CD4-positive, alpha-beta T cell treated with Interleukin-2 at 100 ng/mL for 4 hours (primary cell): ENCODE measurements around the gene RGS7.
"Not testable (repeated sequence)": the region's sequence is repeated elsewhere in the genome, so short reads cannot be mapped to it uniquely, and the experiment has no call there.

Experiments used
- DNase-seq: peaks from one replicate; pipeline ENCODE4 v3.0.0-alpha.2; 2020; ENCODE audit warnings: low spot score

RGS7 gene

DNA sequence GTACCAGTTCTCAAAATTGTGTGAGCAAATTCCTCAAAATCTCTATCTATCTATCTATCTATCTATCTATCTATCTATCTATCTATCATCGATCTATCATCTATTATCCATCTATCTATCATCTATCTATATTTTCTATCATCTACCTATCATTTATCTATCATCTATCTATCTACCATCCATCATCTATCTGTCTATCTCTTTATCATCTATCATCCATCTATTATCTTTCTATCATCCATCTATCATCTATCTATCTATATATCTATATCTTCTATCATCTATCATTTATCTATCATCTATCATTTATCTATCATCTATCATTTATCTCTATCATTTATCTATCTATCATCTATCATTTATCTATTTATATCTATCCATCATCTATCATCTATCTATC is 380.3 kb downstream of the RGS7 start:
- DNase-seq = no peak

DNA sequence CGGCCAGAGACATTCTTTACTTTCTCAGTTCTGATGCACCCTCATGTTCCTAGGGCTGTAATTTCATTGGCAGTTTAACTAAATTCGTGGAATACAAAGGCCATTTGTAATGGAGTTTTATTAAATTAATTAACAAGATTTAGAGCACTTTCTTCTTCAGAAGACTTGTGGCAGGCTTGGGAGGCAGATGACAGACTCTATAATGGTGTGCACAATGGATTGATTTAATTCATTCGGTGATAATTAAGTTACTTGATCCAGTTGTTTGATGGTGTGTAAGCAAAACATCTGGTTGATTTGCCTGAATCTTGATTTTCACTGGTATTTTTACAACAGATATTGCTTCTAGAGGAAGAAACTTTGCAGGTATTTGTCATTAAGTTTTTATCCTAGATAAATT is 383.1 kb downstream of the RGS7 start:
- DNase-seq = no peak

DNA sequence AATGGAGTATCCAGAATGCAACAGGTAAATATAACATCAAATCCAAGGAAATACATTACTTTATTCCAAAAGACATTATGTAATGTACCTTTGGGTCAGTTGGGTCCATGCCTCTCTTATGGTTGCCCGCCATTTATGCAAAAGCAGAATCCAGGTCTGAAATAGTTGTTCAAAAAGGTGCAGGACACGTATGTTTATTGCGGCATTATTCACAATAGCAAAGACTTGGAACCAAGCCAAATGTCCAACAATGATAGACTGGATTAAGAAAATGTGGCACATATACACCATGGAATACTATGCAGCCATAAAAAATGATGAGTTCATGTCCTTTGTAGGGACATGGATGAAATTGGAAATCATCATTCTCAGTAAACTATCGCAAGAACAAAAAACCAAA is 384.9 kb downstream of the RGS7 start:
- DNase-seq = not testable (repeated sequence)

DNA sequence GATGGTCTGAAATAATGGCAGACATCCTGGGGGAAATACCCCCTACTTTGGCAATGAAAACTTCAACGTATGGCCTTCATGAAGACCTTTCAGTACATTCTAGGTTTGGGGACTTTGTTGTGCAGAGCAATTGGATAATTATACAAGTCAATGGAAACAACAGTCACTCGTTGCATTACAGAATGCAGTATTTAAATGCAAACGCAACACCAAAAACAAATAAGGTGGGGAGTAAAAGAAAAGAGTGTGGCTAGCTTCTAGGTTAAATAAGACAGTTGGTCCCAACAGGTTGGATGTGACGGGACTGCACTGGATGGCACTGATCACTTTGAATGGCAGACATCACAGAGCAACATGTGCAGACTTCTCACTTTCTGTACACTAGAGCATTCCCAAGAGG is 386.8 kb downstream of the RGS7 start:
- no peak for DNase-seq

DNA sequence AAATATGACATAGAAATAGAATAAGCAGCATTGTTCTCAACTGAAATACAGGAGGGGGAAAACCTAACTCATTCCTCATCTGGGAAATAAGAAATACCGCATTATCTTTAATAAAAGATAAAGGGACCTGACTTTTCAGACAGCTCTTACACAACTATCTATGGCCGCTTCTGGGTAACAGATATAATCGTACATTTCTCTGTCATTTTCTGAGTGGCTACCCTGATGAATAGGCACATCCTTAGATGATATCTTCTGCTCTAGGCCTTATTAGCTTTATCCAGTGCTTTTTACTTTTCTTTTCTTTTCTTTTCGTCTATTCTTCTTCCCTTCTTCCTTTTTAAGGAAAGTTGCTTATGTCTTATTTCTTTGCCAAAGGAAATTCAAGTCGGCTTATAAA is 388.1 kb downstream of the RGS7 start:
- DNase-seq = no peak

DNA sequence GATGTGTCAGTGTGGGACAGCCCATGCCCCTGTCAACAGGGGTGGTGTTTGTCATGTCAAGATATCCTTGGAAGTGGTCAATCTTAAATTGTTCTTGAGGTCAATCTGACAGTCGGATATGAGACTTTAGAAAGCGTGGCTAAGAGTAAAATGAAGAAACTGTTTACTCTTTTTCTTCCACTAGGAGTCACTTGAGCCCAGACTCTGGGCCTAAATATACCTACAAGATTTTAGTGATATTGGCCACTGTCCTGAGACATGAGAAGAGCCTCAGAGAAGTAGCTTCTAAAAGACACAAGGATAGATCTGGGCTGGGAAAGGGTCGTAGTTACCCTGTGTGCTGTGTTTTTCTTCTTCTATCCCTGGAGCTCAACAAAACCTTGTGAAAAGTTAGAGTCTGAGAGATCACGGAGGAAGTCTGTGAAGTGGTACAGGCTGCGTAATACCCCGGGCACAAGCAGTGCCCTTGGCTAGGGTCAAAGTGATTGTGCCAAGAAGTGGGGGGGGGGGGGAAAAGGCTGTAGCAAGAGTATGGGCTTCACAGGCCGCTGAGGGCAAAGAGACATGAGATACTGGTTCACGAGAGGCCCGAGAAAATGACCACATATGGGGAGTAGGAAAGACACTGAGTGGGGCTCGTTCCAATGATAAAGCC is 389.8 kb downstream of the RGS7 start:
- DNase-seq = no peak

DNA sequence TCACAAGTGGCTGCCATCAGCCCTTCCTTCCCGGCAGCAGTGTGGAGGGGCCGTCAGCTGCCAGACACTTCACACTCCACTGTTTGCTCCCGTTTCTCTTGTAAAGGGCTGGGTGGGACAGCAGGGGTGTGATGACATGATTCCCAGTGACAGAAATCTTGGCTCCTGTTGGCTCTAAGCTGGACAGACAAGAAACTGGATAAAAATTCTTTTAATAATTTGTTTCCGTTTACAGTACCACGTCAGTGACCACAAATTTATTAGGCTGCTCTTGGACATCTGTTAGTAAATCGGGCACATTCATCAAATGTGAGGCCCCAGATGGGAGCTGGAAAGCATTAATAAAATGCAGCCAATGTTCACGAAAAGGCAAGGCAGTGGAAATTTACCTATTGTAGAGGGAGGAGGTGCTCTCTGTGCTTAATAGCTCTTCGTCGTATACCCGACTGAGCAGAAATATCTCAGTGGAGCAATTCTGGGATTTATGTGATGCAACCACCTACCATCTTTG is 391.4 kb downstream of the RGS7 start:
- no peak for DNase-seq

DNA sequence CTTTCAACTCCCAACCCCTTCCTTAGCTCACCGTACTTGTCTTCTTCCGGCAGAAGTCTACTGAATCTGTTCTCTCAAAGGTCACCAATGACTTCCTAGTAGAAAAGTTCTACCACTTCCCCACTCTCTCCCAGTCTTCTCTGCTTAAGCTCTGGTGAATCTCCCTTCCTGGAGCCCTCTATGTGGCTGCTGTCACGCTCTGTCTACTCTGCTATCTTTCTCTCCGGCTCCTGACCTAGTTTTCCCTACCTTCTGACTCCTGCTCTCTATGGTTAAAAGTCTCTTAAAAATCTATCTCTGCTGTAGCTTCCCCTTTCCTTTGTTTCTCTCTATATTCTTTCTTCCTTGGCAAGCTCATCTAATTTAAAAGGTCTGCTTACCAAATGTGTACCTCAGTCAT is 394.9 kb downstream of the RGS7 start:
- DNase-seq = no peak

DNA sequence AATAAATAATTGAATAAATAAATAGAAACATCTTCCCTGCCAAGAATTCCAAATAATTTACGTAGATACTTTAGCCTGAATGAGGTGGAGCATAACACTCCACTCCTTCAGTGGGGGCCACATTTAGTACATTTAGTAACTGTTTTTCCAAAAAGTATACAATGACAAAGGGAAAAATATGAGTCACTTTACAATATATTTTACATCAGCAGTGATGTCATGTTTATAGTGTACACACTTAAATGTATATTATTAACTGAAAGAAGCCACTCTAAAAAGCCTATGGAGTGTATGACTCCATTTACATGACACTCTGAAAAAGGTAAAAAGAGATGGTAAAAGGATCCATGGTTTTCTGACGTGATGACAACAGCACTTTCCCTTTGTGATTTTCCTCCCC is 400.6 kb downstream of the RGS7 start:
- no peak for DNase-seq

DNA sequence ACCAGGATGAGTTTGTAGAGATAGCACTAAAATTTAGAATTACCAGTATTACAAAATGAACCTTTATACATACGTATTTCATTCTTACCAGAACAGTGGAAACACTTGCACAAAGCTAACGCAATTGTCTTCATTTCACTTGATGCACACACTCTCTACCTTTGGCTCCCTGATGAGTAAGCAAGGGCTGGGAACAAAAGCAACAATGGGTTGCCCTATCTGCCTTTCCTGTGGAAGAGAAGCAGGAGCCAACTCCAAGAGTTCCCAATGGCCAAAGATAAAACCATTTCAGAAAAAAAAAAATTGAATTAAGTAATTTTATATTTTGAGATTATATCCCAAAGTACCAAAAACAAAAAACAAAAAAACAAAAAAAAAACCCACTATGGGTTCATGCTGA is 401.0 kb downstream of the RGS7 start:
- DNase-seq = no peak

DNA sequence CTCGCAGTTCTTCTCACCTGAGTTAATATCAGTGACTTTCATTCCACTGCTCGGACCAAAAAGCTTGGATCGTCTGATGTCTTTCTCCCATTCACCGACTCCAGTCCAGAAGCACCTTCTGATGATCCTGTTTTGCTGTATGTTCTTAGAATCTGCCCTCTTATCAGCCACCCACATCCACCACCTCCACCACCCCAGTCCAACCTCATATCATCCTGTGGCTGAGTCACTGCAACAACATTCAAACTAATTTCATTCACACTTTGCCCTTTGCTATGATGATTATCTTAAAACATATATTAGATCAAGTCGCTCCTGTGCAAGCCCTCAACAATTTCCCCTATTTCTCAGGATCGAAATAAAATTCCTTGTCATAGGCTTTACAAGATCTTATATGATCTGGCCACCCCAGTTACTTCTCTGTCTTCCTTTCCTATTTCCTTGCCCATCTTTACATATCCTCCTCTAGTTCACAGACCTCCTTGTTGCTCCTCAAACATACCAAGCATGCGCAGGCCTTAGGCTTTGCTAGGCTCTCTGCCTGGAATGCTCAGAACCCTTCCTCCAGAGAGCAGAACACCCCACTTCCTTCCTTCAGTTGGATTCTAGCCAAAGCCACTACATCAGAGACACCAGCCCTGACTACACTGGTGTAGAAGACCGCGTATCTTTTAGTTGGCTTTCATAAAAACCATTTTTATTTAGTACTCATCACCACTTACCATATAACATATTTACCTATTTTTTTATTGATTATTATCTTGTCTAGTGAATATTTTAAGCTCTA is 409.4 kb downstream of the RGS7 start:
- no peak for DNase-seq

DNA sequence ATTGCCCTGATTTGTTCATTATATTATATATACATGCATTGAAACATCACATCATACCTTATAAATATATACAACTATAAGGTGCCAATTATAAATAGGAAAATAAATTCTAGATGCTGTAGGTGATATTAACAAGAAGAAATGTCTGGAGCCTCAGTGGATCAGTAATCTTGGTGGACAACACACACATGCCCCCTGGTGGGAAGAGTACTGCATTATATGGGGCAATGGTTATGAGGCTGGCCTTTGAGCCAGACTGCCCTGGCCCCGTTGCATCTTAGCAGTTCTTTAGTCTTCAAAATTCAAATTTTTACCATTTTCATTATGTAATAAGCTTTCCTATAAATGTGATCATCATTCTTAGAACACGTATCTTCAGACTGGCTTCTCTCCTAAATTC is 410.1 kb downstream of the RGS7 start:
- DNase-seq = no peak

DNA sequence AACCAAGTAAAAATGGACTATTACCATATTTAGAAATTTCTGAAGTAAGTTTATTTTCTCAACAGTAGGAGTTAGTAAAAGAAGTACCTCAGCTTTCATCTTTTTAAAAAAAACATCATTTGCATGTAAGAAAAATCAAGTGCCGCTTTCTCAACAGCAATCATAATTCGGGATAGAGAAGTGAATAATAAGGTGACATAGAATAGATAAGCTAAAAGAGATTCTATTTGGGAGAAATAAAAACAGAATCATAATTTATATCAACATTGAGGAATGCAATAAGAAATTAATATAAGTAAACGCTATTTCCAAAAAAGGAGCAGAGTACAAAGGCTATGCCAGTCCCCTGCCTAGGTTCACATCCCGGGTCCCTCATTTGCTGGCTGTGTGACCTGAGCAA is 414.1 kb downstream of the RGS7 start:
- DNase-seq = no peak

DNA sequence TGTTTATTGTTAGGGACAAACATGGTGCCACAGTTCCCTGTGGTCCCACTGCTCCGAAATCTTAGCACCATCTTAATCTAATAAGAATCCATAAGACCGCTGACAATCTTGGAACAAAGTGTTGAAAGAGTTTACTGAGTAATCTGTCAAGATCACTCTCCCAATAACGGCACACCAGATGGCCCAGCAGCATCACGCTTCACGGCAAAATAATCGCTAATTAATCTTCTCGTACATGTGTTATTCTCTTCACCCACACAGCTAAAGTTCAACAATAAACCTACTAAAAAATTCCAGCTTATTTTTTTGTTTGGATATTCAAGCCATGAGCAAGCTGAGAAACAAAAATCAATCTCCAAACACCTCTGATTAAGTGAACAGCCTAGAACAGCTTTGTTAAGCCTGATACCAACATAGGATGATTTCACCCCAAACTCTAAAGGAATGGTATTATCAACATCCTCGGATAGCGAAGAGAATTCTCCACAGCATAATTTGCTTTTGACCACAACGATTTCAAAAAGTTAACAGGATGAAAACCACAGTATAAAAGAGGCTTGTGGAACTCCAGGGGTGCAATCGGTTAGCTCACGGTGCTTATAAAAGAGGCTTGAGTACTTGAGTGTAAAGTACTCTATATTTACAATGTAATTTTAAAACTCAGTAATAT is 415.2 kb downstream of the RGS7 start:
- no peak for DNase-seq

DNA sequence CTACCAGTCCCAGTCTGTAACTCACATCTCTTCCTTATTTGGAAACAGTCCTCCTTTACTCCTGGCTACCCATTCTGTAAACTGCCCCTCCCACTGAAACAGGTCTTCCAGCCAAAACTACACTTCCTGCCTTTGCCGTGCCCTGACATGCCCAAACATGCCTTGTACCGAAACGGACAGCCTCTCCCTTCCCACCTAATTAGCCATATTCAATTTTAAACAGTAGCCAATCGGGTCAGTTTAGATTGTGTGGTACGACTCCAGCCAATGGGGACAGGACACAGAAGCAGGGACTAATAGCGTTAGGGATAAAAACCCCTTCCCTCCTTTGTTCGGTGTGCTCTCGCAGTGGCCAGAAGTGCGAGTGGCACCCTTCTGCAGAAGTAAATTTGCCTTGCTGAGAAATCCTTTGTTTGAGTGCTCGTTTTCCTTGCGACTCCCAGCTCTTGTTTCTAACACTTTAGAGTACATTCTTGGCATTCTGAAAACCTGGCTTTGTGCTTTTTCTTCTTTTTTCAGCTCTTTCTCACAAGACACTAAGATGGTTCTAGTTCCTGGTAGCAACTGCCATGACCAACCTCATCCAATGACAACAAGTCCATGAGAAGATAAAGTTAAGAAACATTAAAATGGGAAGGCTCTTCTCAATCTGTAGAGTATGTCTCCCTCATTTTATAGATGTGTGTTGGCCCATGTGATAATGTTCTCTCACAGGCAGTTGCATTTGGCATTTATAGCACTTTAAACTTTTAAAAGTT is 419.9 kb downstream of the RGS7 start:
- no peak for DNase-seq

DNA sequence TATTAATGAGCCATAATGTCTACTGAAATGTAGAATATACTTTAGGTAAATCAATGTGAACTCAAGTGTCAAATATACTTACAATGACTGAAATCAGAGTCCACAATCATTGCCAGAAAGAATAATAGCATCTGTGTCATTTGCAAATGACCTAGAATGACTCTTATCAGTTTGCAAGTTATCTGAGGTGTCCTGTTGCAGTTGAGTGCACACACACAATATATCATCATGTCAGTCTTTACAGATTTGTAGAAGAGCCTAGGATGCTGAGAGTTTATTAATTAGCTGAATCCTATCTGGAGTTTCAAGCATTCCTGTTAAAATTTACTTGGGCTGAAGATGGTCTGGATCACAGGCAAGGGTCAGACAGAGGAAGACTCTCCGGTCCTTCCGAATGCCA is 421.1 kb downstream of the RGS7 start:
- DNase-seq = no peak

DNA sequence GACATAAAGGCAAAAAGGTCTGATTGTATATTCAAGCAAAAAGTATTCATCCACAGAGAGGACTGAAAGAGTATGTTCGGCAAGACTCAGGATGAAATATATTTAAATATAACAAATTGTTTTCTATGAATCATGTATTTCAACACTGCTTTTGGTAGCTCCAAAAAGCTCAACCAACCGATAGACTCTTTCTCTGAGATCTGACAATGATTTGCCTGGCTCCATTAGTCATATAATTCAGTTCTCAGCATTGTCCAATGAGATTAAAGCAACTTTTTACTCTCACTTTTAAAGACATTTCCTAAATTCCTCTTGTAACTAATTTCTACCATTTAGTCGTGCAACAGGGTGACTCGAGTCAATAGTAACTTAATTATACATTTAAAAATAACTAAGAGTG is 426.0 kb downstream of the RGS7 start:
- no peak for DNase-seq

DNA sequence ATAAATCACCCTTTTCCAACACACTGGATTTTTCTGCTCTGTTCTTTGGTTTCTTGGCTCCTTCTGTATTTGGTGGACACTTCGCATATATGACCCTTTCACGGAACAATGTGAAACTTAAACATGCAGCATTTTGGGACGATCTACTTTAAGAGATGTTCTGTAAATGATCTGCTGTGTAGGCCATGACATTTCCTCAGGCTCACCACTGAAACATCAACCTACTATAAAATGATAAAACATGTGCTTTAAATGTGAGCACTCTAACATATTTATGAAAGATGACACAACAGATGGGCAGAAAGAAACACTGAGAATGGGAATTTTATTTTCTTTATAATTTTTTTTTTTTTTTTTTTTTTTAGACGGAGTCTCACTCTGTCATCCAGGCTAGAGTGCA is 428.7 kb downstream of the RGS7 start:
- DNase-seq = no peak

DNA sequence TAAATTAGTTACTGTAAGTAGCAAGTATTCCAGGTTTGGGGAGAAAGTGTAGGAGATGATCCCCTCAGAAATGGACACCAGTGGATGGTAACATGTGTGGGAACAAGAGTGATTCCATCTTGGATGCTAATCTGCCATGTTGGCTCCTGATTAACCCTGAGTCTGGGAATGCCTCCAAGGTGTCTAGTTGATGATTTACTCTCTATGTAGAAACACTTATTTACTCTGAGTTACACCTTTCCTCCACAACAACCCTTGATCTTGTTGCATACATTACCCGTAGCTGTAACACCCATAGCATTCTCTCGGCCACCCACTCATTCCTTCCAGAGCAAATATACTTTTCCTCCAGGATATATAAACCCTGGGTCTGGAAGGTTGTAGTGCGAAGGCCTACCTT is 429.2 kb downstream of the RGS7 start:
- DNase-seq = no peak

DNA sequence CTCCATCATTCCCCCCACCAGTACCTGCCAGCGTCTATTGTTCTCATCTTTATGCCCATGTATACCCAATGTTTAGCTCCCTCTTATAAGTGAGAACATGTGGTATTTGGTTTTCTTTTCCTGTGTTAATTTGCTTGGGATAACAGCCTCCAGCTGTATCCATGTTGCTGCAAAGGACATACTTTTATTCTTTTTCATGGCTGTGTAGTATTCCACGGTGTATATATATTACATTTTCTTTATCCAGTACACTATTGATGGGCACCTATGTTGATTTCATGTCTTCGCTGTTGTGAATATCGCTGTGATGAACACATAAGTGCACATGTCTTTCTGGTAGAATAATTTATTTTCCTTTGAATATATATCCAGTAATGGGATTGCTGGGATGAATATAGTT is 431.7 kb downstream of the RGS7 start:
- DNase-seq = no peak

DNA sequence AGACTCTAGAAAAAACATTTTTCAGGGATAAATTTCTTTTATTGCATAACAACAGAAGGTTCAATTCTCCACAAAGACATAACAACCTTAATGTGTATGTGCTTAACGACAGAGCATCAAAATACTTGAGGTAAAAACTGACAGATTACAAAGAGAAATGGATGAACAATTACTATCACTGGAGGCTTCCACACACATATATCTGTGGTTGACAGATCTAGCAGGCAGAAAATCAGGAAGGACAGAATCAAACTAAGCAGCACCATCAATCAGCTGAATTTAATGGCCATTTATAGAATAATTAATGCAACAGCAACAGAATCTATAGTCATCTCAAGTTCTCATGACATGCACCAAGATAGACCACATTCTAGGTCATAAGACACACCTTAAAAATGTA is 439.0 kb downstream of the RGS7 start:
- DNase-seq = no peak

DNA sequence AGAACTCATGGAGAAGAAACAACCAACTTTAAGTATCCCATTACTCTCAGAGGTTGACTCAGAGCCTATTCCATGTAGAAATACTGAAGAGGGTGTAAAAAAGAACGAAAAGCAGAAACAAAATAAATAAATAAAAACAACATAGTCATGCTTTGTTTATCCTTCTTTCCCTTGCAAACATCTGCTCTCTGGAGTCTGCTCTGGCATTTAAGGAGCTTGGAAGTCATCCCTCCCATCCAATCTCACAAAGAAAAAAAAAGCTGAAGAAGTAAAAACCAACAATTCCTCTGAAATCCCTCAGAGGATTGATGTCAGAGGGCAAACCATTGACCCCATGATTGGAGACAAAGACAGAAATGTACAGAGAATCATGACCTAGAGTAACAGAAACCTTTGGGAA is 442.5 kb downstream of the RGS7 start:
- DNase-seq = no peak

DNA sequence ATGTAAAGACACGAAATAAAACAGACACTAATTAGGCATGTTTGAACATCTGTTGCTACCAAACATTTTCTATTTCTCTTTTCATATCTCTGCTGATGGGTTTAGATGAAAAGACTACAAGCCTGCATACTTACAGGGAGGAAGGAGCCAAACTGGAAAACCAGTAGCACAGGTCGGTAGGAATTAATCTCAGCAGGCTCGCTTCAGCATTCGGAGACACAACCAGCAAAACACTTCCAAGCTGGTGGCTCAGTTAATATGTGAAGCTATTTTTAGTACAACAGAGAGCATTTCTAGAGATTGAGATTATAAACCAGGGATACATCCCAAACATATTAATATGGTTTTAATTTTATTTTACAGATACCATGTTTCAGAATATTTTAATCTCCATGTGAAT is 444.2 kb downstream of the RGS7 start:
- no peak for DNase-seq
